Fibroblast of skin of right biceps (primary cell): ENCODE results near the gene SLC7A6.

Experiments used
- DNase-seq: peaks from one replicate; pipeline ENCODE4 v3.0.0-alpha.2; 2013

The SLC7A6 gene

DNA sequence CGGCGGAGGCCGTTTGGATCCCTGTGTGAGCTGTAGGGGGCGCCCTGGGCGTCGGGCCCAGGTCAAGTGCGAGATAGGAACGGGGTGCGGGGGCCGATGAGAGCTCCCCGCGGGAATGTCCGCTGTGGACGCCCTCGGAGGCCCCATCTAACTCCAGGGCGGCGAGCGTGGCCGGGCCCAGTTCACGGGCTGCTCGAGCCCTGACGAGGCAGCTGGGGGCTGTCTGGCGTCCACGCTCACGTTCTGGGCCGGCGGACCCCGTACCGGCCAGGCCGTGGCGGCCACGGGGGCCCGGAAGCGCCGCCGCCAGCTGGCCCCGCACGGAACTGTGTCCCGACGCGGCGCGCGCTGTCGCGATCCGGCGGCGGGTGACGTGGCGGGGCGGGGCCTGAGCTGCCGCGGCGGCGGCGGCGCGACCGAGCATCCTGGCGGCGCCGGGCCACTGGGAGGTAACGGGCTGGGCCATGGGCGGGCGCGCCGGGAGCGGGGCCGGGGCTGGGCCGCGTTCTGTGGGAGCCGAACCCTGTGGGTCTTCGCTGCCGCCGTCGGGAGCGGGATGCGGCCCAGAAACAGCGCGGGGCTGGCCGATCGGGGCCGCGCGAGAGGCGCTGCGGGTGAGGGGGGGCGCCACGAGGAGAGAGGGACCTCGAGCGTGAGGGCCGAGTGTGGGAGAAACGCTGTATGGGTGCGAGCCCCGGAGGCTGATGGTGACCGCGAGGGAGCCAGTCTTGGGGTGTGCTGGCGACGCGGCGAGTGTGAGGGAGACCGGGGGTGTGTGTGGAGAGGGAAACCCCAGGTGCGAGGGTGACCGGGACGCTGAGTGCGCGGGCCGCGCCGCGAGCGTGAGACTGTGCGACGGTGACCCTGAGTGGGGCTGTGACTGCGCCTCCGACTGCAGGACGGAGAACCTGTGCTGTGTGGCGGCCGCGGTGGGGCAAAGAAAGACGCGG lies at the start of gene SLC7A6:
TSS of gene SLC7A6 (plus strand) at position 399 of the 950 bp plus-strand sequence. CDS start 10,201 bp downstream, outside the sequence.
- DNase-seq = peak; percentile 80

DNA sequence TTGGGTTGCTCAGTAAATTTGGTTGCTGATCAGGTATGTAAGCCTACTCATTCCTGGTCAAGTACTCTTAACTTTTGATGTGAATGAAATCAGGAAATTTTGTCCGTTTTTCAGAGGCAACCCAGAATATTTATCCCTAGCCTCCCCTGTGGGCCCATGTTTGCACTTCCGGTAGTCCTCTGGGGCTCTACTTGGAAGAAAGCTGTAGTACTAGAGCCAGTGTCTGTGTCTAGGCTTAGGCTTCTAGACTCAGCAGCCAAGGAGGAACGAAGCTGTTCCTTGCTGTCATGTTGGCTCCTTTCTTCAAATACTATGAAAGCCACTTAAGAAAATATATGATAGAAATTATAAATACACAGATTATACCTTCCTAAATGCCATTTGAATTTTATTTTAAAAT lies 49.6 kb upstream of the SLC7A6 start:
- no peak for DNase-seq

- DNase-seq = no peak
Measured at GRCh38 chr16:68215302-68215701, 49.0 kb upstream of the SLC7A6 start.

GRCh38 chr16:68216240-68216639 lies 48.1 kb upstream of the SLC7A6 start:
- no peak for DNase-seq

DNA sequence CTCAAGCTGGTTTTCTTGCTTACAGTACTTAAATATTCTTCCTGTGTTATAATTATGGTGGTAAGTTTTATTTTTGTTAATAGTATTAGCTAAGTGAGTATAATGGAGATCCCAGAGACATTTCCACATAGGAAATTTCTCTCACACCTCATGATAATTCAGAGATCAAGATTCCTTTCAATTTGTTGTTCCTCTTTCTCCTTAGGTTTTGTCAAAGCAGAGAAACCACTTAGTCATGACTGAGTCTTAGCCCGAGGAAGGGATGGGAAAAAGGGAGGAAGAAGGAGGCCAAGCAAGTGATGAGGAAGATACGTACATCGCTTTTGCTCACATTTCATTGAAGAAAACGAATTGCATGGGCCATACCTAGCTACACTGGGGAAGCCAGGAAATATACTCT lies 46.8 kb upstream of the SLC7A6 start:
- DNase-seq = no peak

GRCh38 chr16:68219725-68220351 lies 44.5 kb upstream of the SLC7A6 start:
- no peak for DNase-seq

DNA sequence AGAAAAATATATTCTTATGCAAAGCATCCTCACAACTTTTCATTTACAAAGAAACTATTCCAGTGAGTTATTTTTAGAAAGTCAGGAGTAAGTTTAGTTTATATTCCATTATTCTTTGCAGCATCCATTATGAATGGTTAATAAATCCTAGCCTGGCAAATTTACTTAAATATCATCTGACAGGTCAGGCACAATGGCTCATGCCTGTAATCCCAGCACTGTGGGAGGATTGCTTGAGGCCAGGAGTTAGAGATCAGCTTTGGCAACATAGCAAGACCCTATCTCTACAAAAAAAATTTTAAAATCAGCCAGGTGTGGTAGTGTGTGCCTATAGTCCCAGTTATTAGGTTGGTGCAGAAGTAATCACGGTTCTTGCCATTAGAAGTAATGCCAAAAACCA lies 41.3 kb upstream of the SLC7A6 start:
- DNase-seq = no peak

- DNase-seq = no peak
Measured at GRCh38 chr16:68226116-68226515, 38.2 kb upstream of the SLC7A6 start.

GRCh38 chr16:68227183-68227793 lies 37.0 kb upstream of the SLC7A6 start:
- no peak for DNase-seq

- DNase-seq = no peak
Measured at GRCh38 chr16:68227850-68228553, 36.3 kb upstream of the SLC7A6 start.

DNA sequence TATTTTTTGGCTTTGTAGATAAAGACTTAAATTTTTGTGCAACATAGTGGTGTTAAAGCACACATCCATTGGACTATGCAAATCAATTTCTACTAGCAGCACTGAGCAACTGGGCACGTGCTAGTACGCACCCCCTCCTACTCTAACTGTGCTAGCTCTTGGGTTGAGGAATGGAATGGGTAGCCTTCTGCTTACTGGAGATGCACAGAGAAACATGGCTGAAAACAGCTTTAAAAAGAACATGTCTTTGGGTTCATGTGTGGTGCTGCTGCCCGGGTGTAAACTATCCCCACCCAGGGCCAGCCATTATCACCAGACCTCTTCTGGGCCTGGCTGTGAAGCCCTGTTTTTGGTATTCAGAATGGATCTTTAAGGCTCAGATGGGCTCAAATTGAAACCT lies 35.7 kb upstream of the SLC7A6 start:
- DNase-seq = no peak

DNA sequence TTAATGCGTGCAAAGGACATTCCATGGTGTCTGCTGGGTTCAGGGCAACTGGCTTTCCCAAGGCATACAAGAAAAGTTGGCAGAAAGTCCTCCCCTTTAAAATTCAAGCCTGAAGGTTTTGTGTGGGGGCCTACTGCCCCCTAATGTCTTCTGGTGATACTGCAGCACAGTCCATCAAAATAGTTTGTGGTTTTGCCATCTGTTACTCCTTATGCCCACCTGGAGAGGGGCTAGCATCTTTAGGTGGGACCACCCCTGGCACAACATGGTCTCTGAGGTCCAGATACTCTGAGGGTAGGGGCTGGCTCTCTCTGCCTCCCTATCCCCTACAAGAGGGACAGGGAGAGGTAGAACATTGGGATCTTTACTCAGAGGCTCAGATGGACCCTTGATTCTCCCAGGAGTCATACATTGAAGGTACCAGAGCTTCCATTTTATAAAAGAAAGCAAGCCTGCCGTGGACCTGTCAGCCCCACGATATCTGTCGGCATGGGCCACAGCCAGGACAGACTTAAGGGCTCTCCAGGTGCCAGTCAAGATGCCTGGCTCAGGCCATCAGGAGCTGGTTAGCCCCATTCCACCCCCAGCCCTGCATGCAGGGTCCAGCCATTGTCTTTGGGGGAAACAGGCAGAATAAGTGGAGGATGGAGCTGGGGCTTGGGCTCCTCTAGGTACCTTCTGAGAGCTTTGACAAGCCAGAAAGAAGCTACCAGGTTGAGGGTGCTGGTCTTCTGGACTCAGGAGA lies 34.7 kb upstream of the SLC7A6 start:
- peak; percentile 60 for DNase-seq

DNA sequence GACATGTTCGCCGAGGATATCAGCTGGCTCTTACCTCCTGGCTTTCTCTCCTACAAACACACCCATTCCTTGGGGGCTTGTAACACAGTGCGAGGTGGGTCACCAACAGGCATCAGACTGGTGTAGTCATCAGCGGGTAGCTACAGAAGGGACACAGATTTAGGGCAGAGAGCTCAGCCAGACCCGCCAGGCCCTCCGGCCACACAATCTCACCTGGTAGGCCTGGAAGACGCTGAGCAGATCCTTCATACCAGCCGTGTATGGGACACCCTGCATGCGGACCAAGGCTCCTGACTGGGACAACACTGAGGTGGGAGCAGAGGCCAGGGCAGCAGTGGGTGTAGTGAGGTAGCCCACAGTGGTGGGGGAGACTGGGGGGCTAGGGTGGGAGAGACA lies 34.2 kb upstream of the SLC7A6 start:
- DNase-seq = no peak

- DNase-seq = no peak
Measured at GRCh38 chr16:68230956-68231355, 33.4 kb upstream of the SLC7A6 start.

- no peak for DNase-seq
Measured at GRCh38 chr16:68231384-68232136, 32.8 kb upstream of the SLC7A6 start.

- DNase-seq = no peak
Measured at GRCh38 chr16:68232335-68232734, 32.0 kb upstream of the SLC7A6 start.

DNA sequence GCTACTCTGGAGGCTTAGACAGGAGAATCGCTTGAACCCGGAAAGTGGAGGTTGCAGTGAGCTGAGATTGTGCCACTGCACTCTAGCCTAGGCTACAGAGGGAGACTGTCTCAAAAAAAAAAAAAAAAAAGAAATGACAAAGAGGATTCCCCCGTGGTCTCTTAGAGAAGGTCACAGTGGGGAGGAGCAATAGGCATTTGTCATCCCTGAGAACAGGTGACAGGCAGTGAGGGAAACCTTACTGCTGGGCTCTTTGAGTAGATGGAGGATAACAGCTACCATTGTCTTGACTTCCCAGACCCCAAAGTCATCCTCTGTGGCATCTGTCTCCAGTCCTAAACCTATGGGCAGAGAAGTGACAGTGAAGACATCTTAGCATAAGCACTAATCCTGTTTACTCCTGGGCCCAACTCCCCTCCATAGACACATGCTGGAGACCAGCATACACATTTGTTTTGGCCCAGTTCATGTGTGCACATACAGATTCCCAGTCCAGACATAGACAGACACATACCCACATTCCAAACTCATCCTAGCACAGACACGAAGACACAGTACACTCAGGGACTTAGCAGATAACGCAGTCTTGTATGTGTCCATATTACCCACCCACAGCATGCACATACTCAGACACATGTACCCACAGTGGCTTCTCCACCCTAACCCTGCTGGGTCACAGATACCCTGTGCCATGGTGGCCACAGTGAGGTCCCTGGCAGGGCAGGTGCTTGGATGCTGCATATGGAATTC lies 31.1 kb upstream of the SLC7A6 start:
- no peak for DNase-seq

DNA sequence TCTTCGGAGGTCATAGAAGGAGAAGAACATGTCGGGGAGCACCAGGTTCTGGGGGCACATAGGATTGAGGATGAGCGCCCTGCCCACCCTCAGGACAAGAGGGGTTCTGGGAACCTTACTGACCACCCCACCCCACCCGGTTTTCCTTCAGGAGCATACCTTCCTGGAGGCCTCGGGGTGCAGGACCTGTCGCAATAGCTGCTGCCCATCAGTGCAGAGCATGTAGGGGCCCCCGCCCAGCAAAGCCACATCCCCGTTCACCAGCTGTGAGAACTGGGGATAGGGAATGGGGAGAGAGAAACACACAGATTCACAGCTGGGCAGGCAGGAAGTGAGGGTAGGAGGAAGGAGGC lies 30.5 kb upstream of the SLC7A6 start:
- no peak for DNase-seq

- no peak for DNase-seq
Measured at GRCh38 chr16:68234188-68235107, 29.9 kb upstream of the SLC7A6 start.
